GM19193 (cell line): ENCODE data around the gene LRMDA.

Experiments used
- POLR2A ChIP-seq: IDR thresholded peaks from 4 replicates; pipeline ENCODE4 v1.6.1; 2011; ENCODE audit not compliant: insufficient read depth, insufficient read length; ENCODE audit errors: extremely low read depth

Gene LRMDA

GRCh38 chr10:75736151-75736640, 304.8 kb downstream of the LRMDA start:
- no peak for TF ChIP-seq POLR2A

GRCh38 chr10:75736889-75737579, 305.6 kb downstream of the LRMDA start:
- TF ChIP-seq POLR2A = no peak

DNA sequence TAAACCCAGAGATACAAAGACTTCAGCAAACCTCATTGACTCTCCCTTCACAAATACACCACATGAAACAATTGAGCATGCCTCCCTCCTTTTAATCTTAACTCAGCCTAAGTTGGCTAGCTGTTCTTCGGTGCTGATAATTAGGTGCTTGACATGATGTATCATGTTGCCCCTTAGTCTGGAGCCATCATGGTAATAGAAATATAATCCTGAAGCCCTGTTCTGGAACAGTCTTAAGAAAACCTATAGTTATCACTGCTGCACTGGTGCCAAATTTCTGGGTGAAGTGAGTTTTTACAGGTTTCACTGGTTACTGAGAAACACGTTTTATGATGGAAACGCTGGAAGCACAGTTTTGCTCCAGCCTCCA, 306.1 kb downstream of the LRMDA start:
- TF ChIP-seq POLR2A = no peak

DNA sequence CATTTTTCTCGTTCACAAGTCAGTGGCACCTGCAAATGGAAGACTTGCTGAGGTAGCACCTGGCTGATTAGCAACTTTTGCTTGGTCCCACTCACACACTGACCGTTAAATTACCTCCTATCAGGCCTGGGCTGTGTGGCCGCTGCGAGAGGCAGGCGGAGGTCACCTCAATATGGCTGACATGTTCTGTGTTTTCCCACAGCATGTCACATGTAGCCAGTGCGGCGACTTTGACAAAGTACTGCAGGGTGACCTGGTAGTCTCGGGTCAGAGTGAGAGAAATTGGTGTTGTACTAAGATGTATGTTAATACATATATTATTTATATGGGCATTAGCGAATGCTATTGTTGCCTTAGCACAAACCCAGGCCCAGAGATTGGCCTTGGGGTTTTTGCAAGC, 307.5 kb downstream of the LRMDA start:
- TF ChIP-seq POLR2A = no peak

GRCh38 chr10:75739414-75740143, 308.2 kb downstream of the LRMDA start:
- no peak for TF ChIP-seq POLR2A

GRCh38 chr10:75740541-75740940, 309.1 kb downstream of the LRMDA start:
- no peak for TF ChIP-seq POLR2A

GRCh38 chr10:75742355-75742754, 310.9 kb downstream of the LRMDA start:
- TF ChIP-seq POLR2A = no peak

DNA sequence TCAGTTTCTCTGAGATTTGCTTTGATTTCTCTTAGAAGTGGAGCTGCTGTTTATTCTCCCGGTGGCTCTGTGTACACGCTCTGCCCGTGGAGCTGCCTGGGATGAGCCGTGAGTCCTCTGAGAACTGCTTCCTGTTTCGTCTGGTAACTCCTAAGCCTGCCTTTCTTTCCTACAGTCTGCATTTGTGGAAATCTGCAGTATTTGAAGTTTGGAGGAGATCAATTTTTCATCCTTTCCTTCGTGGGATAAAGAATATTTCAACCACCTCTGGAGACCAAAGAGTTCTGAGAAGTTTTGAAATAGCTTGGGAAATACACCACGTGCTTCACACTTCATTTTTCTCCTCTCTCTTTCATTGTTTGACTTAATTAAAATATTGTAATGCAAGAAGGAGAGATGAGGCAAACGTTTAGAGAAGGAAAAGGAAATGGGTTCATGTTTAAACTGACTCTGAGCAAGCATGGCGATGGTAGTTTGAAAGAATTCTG, 311.9 kb downstream of the LRMDA start:
- no peak for TF ChIP-seq POLR2A

DNA sequence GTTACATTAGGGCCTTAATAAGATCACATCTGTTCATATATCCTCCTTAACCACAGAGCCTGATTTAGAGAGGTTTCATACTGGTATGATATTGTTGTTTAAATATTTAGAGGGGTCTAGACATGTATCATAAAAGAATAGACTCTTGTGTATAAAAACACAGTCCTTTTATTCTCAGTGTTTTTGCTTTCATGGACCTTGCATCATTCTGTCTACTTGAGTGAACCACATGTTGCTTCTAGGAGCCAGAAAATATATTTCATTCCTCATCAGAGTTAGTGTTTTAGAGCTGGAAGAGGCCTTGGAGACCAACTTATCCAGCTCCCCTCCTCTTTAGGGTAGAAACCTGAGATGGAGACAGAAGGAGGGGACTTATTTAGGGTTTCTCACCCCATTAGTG, 312.8 kb downstream of the LRMDA start:
- no peak for TF ChIP-seq POLR2A

GRCh38 chr10:75746356-75746755, 314.9 kb downstream of the LRMDA start:
- no peak for TF ChIP-seq POLR2A

GRCh38 chr10:75751232-75751631, 319.8 kb downstream of the LRMDA start:
- TF ChIP-seq POLR2A = no peak

DNA sequence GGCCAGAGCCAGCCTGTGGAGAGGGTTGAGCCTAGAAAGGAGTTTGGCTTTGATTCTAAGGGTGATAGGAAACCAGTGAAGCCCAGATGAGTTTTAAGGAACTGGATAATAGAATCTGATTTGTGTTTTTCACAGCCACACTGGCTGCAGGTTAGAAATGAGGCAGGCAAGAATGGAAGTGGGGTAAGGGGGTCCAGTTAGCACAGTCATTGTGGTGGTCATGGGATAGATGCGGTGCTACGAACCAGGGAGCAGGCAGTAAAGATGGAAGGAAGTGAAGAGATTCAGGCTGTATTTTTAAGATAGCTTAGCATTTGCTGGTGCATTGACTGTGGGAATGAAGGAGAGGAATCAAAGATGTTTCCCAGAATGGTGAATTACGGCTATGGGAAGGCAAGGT, 322.2 kb downstream of the LRMDA start:
- TF ChIP-seq POLR2A = no peak

DNA sequence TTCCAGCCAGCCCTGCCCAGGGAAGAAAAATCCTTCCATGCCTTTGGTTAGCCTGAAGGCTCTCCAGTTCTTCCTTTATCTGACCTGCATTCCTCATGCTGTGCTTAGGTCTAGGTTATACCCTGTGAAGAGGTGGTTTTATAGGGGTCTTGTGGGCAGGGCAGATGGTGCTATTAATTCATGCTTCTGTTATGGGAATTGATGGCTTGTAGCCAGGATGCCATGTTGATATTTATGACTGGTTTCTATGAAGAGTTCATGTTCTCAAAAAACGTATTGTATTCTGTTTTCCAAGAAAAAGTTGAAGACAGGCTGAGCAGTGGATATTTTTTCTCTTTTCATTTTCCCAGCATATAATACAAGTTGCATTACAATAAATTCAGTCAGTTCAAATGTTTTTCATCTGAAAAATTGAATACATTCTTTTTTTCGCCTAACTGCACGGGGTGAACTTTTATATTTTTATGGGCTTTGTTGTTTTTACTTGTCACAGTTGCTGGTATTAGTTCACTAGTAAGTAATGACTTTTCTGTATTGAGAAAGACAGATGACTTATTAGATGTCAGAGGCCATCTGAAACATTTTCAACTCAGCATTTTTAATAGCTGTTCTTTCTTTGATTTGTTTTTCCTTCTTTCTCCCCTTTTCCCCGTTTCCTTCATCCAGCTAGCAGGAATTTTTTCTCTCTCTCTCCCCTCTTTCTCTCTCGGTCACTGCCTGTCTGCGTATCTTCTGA, 322.8 kb downstream of the LRMDA start:
- no peak for TF ChIP-seq POLR2A

GRCh38 chr10:75755528-75755927, 324.1 kb downstream of the LRMDA start:
- no peak for TF ChIP-seq POLR2A

- no peak for TF ChIP-seq POLR2A
Measured at GRCh38 chr10:75761289-75761688, 329.9 kb downstream of the LRMDA start.

GRCh38 chr10:75762431-75762802, 331.0 kb downstream of the LRMDA start:
- no peak for TF ChIP-seq POLR2A

GRCh38 chr10:75763652-75764051, 332.2 kb downstream of the LRMDA start:
- no peak for TF ChIP-seq POLR2A
